Articular chondrocyte of knee joint (primary cell): ENCODE data around the gene FRRS1L. TPM values are rescaled to one million over a fixed set of nuclear protein-coding genes. Genes with fewer than 3 reads are reported as not detected.

Experiments
- small RNA-seq: library from RNA; depleted of rRNA; stranded (forward); fragments of <200 nt; gene quantifications from one replicate; pipeline ENCODE3, GENCODE V24; 2012
- total RNA-seq: library from RNA; depleted of rRNA; stranded (reverse); fragments of >200 nt; gene quantifications from 2 replicates; pipeline ENCODE4 v1.2.3, GENCODE V29; 2012

The FRRS1L gene
- total RNA-seq, result 1.6 and 4.4 TPM in 2 replicates

GRCh38 chr9:109166771-109167601, at the start of gene FRRS1L:
TSS of gene FRRS1L (minus strand) at chr9:109167249. CDS start at chr9:109167138, 111 bp downstream.

DNA sequence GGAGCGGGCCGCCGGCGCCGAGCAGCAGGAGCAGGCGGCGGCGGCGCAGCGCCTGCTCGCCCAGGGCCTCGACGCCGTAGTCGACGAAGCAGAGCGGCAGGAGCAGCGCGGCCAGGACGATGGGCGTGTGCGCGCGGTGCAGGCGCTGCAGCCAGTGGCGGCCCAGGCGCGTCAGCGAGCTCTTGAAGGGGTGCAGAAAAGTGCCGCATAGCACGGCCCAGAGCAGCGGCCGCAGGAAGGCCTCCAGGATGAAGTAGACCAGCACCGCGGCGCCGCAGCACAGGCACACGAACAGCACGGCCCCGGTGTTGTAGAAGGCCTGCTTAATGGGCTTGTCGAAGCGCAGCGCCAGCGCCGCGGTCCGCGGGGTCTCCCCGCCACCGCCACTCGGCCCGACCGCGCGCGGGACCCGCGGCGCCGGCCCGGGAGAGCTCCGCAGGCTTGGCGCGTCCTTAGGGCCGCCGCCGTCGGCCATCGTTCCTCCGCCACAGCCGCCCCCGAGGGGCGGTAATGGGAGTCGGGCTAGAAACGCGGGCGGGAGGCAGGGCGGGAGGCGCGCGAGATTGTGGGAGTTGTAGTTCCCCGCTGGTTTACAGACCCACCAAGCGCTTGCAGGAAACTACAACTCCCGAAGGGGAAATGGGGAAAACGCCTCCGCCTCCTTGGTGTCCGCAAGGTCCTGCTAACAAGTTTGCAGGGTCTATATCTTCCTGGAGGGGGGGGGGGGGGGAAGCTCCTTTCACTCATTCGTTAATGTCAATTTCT, 47.4 kb downstream of the FRRS1L start, which contains the start of gene TMEM245:
TMEM245 (minus strand) TSS at position 509 of the 765 bp plus-strand sequence; CDS start at position 475, 34 bp downstream.

Small RNAs within 50 kb of the gene (small RNA-seq; reads per million reads assigned to genes)
- not detected for gene RNU6-984P

Other genes starting within 250 kb of the FRRS1L start
- gene ELP1, start 233.1 kb downstream of the FRRS1L start, total RNA-seq, result 25.2 and 29.0 TPM in 2 replicates
- gene ABITRAM, start 232.8 kb downstream of the FRRS1L start, total RNA-seq, result 10.3 and 13.0 TPM in 2 replicates
- gene CTNNAL1, start 153.8 kb downstream of the FRRS1L start, total RNA-seq, result 232 and 249 TPM in 2 replicates
- gene TMEM245, start 47.3 kb downstream of the FRRS1L start, total RNA-seq, result 53.4 and 63.9 TPM in 2 replicates
- 11.4 and 17.0 TPM in 2 replicates for gene EPB41L4B, start 153.8 kb upstream of the FRRS1L start, total RNA-seq